Activated T-helper 9 cell treated with anti-CD3 and anti-CD28 coated beads, Interleukin-2, amount 50 U/mL, for 16 hours (primary cell): ENCODE measurements around the gene KDF1.
"Not testable (repeated sequence)": the region's sequence is repeated elsewhere in the genome, so short reads cannot be mapped to it uniquely, and the experiment has no call there.

Experiments
- DNase-seq: peaks from one replicate; pipeline ENCODE4 v3.0.0-alpha.2; 2020; ENCODE audit warnings: low read depth

KDF1 gene

DNA sequence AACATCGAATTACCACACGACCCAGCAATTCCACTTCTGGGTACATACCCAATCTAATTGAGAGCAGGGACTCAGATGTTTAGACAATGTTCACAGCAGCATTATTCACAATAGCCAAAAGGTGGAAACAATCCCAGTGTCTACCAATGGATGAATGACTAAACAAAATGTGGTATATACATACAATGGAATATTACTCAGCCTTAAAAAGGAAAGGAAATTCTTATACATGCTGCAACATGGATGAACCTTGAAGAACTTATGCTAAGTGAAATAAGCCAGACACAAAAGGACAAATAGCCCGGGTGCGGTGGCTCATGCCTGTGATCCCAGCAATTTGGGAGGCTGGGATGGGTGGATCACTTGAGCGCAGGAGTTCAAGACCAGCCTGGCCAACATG lies 6.9 kb downstream of the KDF1 start:
- no peak for DNase-seq

DNA sequence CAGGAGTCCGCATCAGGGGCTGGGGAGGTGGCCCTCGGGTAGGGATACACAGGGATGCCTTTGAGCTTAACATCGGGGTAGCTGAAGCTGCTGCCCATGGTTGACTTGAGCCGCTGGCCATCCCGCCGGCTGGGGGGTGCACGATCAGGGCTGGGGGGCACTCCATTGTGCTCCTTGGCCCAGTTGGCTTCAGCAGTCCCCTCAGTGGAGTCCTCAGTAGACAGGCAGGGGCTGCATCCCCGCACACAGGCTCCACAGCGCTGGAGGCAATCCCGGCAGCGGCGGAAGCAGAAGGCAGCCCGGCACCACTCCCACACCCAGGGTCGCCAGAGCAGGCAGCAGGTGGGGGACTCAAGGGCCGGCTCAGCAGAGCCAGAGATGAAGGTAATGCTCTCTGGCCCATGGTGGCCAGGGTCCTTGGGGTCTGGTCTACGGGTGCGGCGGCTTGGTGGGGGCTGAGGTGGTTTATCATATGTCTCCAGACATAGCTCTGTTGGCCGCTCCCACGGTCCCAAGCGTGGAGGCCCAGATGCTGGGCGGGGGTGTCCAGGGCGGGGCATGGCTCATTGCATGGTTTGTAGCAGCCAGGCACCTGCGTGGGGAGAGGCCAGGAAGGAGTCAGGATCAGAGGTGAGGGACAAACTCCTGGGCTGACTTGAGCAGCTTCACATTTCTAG lies 8.3 kb downstream of the KDF1 start:
- no peak for DNase-seq

DNA sequence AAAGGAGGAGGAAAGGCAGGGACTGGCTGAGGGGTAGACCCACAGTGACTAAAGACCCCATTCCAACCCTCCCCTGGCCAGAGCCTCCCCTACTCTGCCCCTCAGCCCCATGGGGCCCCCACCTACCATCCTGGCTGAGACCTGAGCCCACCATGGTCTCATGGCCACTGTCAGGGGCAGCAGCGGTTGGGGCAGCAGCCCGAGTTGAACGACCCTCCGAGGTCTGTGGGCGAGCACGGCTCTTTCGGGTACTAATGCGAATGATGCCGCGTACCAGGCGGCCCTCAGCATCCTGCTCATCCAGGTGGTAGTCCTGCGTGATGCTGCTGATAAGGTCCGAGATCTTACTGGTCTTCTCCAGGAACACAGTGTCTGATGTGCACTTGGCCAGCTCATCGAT lies 9.1 kb downstream of the KDF1 start:
- no peak for DNase-seq

DNA sequence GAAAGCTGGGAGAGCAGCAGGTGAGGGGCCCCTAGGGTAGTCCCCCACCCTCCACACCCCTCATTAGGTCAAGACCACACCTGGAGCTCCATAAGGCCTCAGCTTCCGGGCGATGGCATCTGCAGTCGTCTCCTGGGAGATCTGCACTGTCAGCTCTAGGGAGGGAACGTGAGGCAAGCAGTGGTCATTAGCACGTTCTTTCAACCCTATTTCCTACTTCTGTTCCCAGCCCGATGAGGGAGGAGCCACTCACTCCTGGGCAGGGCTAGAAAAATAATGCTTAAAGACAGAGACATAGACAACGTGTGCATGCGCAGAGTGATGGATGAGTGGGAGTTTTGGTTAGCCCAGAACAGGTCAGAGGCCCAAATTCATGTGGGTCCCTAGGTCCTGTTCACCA lies 9.7 kb downstream of the KDF1 start:
- no peak for DNase-seq

DNA sequence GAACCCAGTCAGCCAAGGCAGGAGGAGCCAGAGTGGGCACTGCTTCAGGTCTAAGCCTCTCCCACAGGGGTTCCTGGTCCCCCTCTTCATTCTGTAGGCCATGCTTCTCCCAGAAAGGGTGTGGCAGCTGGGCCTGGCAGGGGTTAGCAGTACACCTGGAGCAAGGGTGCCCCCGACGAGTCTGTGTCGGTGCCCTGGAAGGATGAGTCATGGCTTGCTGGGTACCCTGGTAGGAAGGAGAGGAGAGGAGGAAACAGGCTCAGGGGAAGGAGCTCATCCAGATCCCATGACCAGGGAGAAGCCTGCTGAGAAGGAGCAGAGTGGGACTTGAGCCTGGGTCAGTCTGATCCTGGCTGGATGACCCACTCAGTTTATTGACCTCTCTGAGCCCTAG lies 10.3 kb downstream of the KDF1 start:
- no peak for DNase-seq

DNA sequence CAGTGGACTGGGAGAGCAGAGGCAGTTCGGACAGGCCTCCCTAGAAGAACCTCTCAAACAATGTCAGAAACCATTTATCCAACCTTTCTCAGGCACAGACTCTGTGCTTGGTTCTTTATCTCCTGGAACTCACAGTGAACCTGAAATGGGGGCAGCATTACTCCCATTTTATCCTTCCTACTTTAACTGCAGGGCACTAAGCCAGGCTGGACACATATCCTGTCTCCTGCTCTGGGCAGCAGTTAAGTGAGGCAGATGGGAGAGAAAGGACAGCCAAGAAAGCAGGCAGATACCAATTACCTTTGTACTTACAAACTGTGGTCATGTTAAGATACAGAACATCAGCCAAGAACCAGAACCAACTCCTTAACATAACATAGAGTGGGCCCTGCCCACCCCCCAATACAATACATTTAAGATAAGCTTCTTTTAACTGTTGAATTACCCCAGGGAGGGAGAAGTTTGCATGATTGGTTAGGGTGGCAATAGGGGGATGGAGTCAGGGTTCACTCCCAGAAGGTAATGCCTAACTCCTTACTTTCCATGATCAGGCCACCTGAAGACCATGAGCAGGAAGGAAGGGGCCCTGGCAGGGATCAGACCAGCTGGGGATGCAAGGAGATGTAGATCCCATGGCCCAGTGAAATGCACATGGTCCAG lies 10.9 kb downstream of the KDF1 start:
- no peak for DNase-seq

DNA sequence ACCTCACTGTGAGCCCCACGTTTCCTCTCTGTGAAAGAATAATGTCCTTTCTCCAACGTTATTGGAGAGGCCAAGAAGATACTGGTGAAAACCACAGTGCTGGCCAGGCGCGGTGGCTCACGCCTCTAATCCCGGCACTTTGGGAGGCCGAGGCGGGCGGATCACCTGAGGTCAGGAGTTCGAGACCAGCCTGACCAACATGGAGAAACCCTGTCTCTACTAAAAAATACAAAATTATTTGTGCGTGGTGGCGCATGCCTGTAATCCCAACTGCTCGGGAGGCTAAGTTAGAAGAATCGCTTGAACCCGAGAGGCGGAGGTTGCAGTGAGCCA lies 11.6 kb downstream of the KDF1 start:
- DNase-seq: not testable (repeated sequence)

DNA sequence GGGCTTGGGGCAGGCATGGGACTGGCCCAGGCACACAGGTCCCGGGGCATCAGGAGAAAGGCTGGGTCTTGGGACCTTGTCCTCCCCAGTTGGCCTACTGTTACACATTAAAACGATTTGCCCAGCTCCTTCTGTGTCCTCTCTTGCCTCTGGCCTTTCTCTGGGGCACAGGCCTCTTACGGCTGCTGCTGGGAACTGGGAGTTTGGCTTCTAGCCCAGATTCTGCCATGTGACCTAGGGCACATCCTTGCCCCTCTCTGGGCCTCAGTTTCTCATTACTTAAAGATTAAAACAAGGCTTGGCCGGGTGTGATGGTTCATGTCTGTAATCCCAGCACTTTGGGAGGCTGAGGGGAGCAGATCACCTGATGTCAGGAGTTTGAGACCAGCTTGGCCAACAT lies 14.0 kb downstream of the KDF1 start:
- DNase-seq: no peak

DNA sequence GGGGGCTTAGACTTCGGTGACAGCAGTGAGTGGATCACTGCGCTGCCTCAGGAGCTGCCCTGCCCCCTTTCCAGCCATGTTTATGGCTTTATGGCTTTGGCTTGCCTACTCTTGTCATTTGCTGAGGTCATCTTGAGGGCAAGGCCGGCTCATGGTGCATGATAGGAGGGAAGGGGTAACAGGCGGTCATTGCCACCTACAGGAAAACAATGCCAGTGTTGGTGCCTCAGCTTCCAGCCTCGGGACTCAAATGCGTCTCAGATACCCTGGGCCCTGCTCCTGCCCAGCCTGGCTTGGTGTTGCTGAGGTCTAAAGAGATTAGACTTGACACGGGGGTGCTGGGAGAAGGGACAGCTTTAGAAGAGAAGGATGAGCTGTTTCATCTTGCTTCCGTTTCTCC lies 14.5 kb downstream of the KDF1 start:
- no peak for DNase-seq

DNA sequence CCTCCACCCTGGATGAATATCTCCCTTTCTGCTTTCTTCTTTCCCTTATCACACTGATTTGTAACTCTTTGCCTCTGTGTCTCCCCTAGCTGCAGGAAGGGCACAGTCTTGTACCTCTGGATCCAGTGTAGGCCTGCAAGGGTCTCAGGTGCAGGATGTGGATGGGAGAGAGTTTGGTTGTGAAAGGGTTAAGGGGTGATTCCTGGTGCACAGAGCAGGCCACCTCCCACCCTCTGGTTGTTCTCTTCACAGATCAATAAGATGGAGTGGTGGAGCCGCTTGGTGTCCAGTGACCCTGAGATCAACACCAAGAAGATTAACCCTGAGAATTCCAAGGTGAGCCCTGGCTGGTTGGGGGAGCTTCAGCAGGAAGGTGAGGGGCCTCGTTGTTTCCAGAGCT lies 15.1 kb downstream of the KDF1 start:
- DNase-seq: no peak

DNA sequence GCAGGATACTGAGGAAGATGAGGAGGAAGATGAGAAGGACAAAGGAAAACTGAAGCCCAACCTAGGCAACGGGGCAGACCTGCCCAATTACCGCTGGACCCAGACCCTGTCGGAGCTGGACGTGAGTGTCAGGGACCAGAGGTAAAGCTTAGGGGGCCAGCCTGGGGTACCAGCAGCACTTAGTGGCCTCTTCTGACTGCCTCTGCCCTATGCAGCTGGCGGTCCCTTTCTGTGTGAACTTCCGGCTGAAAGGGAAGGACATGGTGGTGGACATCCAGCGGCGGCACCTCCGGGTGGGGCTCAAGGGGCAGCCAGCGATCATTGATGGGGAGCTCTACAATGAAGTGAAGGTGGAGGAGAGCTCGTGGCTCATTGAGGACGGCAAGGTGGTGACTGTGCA lies 17.6 kb downstream of the KDF1 start:
- DNase-seq: no peak

DNA sequence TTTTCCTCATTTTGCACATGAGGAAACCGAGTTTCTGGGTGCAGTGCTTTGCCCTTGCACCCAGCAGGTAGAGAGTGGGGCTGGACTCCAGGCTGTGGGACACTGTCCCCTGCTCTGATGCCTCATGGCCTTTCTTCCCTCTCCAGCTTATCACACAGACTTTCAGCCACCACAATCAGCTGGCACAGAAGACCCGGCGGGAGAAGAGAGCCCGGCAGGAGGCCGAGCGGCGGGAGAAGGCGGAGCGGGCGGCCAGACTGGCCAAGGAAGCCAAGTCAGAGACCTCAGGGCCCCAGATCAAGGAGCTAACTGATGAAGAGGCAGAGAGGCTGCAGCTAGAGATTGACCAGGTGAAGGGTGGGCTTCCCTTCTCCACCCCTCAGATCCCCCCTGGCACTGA lies 19.0 kb downstream of the KDF1 start:
- no peak for DNase-seq

DNA sequence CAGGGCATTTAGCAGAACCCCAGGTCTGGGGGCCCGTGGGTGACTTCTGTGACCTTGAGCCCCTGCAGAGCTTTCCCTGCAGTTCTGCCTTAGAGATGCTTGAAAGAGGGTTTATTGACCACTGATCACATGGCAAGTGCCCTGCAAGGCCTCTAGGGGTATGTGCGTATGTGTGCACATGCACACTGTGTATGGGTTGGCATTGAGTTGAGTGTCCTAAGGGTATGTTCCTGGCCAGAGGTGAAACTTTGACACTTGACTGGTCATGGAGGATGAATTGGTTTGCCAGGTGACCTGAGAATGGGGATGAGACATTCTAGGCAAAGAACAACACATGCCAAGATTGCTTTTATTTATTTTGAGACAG lies 21.6 kb downstream of the KDF1 start:
- no peak for DNase-seq

DNA sequence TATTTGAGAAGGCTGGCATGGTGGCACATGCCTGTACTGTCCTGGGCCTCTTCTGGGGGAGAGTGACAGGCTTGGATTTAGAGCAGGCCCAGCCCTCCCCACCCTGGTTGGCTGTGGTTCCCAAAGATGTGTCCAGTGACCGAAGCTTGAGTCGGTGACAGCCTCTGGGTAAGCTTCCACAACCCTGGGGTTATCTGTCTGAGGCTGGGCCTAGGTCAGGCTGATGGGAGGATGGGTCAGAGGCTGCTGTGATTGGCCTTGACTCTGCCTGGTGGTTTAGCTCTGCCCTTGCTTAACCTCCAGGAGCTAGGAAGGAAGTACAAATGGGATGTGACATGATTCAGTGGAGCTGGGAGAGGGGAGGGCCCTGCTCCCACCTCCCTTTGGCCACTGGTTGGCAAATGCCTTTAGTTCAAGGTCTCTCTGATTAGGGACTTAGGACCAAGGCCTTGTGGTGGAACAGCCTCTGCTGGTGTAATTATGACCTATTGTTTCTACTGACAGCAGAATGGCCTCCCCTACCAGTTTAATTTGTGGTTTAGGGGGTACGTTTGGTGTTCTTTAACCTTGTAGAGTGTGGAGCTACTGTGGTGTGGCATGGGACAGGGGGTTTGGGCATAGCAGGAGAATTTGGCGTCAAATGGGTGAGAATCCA lies 22.1 kb downstream of the KDF1 start:
- DNase-seq: no peak

DNA sequence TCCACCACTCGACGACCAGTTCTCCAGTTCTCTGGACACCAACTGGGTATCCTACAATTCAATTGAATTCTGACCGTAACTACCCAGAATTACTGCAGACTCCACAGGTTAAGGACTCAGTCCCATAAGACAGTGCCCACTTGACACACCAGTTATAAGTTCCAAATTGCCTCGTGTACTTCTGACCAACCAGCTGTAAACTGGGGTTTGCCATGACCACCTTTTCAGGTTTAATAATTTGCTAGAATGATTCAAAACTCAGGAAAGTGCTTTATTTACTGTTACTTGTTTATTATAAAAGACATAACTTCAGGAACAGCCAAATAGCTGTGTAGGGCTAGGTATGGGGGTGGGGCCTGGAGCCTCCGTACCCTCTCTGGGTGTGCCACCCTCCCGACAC lies 23.4 kb downstream of the KDF1 start:
- DNase-seq: no peak

DNA sequence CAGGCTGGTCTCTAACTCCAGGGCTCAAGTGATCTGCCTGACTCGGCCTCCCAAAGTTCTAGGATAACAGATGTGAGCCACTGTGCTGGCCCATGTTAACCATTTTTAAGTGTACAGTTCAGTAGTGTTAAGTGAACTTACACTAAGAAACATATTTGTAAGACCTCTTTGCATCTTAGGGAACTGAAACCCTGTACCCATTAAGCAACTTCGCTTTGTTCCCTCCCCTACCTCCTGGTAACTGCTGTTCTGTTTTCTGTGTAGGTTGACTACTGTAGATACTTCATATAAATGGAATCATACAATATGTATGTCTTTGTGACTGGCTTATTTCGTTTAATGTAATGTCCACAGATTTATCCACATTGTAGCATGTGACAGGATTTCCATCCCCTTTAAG lies 27.7 kb downstream of the KDF1 start:
- no peak for DNase-seq

DNA sequence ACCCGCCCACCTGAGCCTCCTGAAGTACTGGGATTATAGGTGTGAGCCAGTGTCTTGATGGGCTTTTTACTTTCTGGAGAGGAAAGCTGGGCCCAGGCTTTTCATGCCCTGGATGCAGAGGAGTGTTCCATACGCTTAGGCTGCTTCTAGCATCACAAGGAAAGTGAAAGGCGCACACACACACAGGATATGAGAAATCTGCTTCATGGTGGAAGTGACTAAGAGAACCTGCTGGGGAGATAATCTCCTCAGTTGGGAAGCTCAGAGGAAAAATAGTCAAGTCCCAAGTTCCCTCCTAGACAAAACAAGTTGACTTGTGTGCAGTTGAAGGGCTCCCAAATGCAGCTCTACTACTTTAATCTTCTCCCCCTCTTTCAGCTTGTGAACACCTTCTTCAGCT lies 36.6 kb downstream of the KDF1 start:
- no peak for DNase-seq

DNA sequence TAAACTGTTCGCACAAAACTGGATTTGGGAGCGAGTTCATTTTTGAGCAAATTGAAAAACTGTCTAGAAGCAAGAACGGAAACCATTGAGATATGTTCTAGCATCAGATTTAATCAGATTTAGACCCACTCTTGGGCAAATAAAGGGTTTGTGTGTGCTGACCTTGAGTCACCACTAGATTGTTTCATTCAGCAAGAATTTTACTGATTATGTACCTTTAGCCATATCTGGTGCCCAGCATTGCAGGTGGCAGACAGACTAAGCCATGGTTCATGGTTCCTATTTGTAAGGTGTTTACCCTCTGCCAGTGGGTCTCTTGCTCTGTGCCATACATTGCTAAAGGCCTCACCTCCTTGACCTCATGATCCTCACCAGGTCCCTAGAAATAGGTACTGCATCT lies 37.4 kb downstream of the KDF1 start:
- DNase-seq: no peak

DNA sequence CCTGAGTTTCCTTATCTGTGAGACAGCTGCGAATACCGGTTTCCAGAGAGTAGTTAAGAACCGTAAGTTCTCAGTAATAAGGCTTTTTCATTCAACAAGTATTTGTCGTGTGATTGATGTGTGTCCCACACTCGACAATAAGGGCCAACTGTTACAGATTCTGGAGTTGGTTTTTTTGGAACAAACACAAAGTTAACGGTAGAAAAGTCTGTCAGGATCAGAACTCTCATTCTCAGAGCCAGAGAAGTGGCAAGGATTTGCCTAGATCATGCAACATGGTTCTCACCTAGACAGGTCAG lies 37.9 kb downstream of the KDF1 start:
- no peak for DNase-seq

DNA sequence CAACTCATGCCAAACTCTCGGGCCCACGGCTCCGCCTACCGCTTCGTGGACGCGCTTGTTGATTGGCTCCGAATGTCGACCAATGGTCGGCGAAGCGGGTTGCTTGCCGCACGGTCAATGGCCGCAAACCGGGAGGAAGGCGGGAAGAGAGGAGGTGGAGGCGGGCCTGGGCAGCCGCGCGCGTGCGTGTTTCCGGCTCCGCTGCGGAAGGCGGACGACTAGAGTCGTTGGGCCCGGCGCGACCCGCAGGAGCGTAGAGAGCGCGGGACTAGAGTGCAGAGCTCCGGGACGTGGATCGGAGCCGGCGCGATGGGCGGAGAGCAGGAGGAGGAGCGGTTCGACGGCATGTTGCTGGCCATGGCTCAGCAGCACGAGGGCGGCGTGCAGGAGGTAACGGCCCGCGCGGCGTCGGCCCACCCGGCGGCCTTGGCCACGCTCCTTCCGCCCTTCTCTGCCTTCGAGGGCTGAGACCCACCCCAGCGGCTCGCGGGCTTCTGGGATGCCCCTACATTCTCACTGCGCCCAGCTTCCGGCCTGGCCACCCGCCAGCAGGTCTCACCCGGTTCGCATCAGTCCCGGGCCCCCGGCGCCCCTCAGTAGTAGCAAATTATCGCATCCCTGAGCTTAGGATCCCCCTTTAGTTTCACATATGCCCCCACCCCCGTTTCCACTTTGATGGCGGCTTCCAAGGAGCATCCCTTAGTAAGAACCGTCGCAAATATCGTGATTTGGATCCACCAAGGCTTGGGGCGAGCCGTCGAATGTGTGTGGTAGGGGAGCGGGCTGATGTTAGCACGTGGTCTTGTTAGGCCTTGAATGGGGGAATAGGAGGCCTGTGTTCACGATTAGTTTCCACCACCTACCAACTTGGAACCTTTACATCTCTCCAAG lies 38.5 kb downstream of the KDF1 start, which contains the start of gene NUDC:
NUDC (plus strand) TSS at position 204 of the 891 bp plus-strand sequence; CDS start at position 310, 106 bp downstream.
- DNase-seq: peak; percentile 94

DNA sequence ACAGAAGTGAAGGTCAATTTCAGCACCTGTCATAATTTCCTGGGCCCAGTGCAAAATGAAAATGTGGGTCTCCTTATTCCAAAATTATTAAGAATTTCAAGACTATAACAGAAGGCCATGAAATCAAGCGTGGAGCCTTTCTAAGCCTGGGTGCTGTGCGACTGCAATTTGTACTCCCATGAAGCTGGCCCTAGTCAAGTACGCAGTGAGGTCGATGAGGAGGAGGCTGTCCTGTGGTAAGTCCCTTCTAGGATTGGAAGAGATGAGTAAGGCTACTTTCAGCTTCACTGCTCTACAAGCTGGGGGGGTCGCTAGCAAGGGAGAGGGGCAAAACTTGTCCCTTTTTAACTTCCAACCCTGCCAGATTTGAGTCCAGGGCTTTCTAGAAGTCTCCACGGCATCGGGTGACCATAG lies 39.1 kb downstream of the KDF1 start:
- no peak for DNase-seq

DNA sequence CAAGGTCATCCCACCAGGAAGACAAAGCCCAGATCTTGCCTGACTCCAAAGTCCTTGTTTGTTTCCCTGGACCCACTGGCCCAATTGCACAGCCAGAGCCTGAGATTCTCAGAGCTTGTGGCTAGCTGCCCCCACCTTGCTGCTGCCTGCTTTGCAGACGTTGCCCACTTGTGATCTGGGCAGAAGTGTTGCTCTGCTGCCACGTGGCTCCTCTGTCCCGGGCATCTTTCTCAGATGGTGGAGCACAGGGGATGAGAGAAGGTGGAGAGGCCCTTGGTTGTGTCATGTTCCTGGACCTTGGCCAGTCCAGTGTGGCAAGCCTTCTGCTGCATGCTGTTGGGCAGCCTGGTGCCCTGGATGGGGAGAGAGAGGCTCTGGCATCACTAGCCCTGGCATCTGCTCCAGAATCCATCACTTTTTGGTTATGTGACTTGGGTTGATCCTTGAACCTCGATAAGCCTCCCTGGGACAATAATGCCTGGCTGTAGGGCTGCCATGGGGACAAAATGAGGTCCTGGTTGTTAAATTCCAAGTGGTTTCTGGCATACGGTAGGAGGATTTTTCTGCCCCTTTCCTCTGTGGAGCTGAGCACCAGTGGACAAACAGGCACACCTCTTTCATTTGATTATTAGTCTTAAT lies 44.9 kb downstream of the KDF1 start:
- DNase-seq: no peak
